ENCODE results near the gene SLC8B1. TPM values are rescaled to one million over a fixed set of nuclear protein-coding genes. Genes with fewer than 3 reads are reported as not detected.

The SLC8B1 gene
- total RNA-seq, 1 donor from 2014 or later = 26.6 TPM

- no peak for DNase-seq (ENCODE audit: low read depth)
- TF ChIP-seq CTCF (conservative IDR thresholded peaks at IDR 0.05; ENCODE audit: low read depth, low read length) = no peak
- H3K4me3 ChIP-seq (ENCODE audit: low read depth, low read length) = no peak overlapping the region
Measured at GRCh38 chr12:113332688-113333417, 2.1 kb downstream of the SLC8B1 start.

- no peak for TF ChIP-seq CTCF (conservative IDR thresholded peaks at IDR 0.05; ENCODE audit: low read depth, low read length)
- H3K4me3 ChIP-seq (ENCODE audit: low read depth, low read length) = no peak overlapping the region
- no peak for DNase-seq (ENCODE audit: low read depth)
Measured at GRCh38 chr12:113330505-113330904, 4.4 kb downstream of the SLC8B1 start.

- TF ChIP-seq CTCF (conservative IDR thresholded peaks at IDR 0.05; ENCODE audit: low read depth, low read length) = no peak
- no peak for DNase-seq (ENCODE audit: low read depth)
- no peak overlapping the region for H3K4me3 ChIP-seq (ENCODE audit: low read depth, low read length)
Measured at GRCh38 chr12:113329791-113330417, 5.0 kb downstream of the SLC8B1 start.

GRCh38 chr12:113329022-113329790 lies 5.7 kb downstream of the SLC8B1 start:
- DNase-seq (ENCODE audit: low read depth) = no peak
- no peak for TF ChIP-seq CTCF (conservative IDR thresholded peaks at IDR 0.05; ENCODE audit: low read depth, low read length)
- H3K4me3 ChIP-seq (ENCODE audit: low read depth, low read length) = no peak overlapping the region

- DNase-seq (ENCODE audit: low read depth) = no peak
- H3K4me3 ChIP-seq (ENCODE audit: low read depth, low read length) = no peak overlapping the region
- no peak for TF ChIP-seq CTCF (conservative IDR thresholded peaks at IDR 0.05; ENCODE audit: low read depth, low read length)
Measured at GRCh38 chr12:113328368-113328889, 6.5 kb downstream of the SLC8B1 start.

- DNase-seq (ENCODE audit: low read depth) = no peak
- no peak overlapping the region for H3K4me3 ChIP-seq (ENCODE audit: low read depth, low read length)
- no peak for TF ChIP-seq CTCF (conservative IDR thresholded peaks at IDR 0.05; ENCODE audit: low read depth, low read length)
Measured at GRCh38 chr12:113326775-113327395, 8.0 kb downstream of the SLC8B1 start.

Data from epithelial cell of proximal tubule (primary cell).